Right ventricle myocardium superior (tissue), 1 donor: Measurements from ENCODE around the gene DGKD. TPM values are rescaled to one million over a fixed set of nuclear protein-coding genes. Genes with fewer than 3 reads are reported as not detected.

ENCODE experiments used
- ATAC-seq: fragments of 200-7000 bp; cut with Tn5 transposase; one replicate; pipeline ENCODE4 v1.9.1; 2020; ENCODE audit warnings: mild to moderate bottlenecking; ENCODE audit not compliant: poor library complexity
- DNase-seq: peaks from one replicate; pipeline ENCODE4 v3.0.0-alpha.2; 2020
- intact Hi-C: fragments of 100-400 bp; cut with DNase I; formaldehyde crosslinking; loops from one replicate; pipeline ENCODE4 v1.11.2; 2022
- total RNA-seq: library from RNA; stranded (reverse); fragmentation: NEBNext Ultra II Directional; extraction: Animal tissue kit (Norgen Biotek cat#: 25700); gene quantifications from one replicate; pipeline ENCODE4 v1.2.1, GENCODE V29; 2021
- donor health status: DM: no; HTN: yes; CAD: no; lungs with severe emphysema.

DGKD gene
- total RNA-seq, 1 donor from 2014 or later = 27.2 TPM

- DNase-seq = no peak
These were observed 121.7 kb downstream of the DGKD start for GRCh38 chr2:233476063-233476410.

GRCh38 chr2:233476651-233477547 lies 122.6 kb downstream of the DGKD start:
- intact Hi-C loops = no loop called here

More at GRCh38 chr2:233476063-233476410, 121.7 kb downstream of the DGKD start:
- intact Hi-C loops = no loop called here
- no peak for ATAC-seq

GRCh38 chr2:233477548-233478433 lies 123.5 kb downstream of the DGKD start:
- DNase-seq (peak; percentile 37), ATAC-seq (no peak)
- intact Hi-C loops = no loop called here

More at GRCh38 chr2:233476651-233477547, 122.6 kb downstream of the DGKD start:
- ATAC-seq (no peak), DNase-seq (peak; percentile 37)

- ATAC-seq (no peak), DNase-seq (peak; percentile 40)
- intact Hi-C loops = no loop called here
These were observed 125.6 kb downstream of the DGKD start for GRCh38 chr2:233479616-233480489.

- DNase-seq (peak; percentile 50), ATAC-seq (peak; percentile 24)
- intact Hi-C loops = no loop called here
These were observed 126.4 kb downstream of the DGKD start for GRCh38 chr2:233480490-233481202.

GRCh38 chr2:233481368-233482142 lies 127.3 kb downstream of the DGKD start:
- DNase-seq (no peak), ATAC-seq (no peak)
- intact Hi-C loops = no loop called here

- DNase-seq (no peak), ATAC-seq (no peak)
- intact Hi-C loops = no loop called here
These were observed 128.3 kb downstream of the DGKD start for GRCh38 chr2:233482616-233483015.

GRCh38 chr2:233485726-233486125 lies 131.4 kb downstream of the DGKD start:
- DNase-seq (no peak), ATAC-seq (no peak)
- intact Hi-C loops = no loop called here

- intact Hi-C loops = no loop called here
These were observed 132.1 kb downstream of the DGKD start for GRCh38 chr2:233486357-233486756.

GRCh38 chr2:233486778-233487552 lies 132.7 kb downstream of the DGKD start:
- intact Hi-C loops = no loop called here
- no peak for ATAC-seq

More at GRCh38 chr2:233486357-233486756, 132.1 kb downstream of the DGKD start:
- ATAC-seq (no peak), DNase-seq (no peak)

GRCh38 chr2:233487748-233488345 lies 133.6 kb downstream of the DGKD start:
- ATAC-seq = no peak
- DNase-seq = no peak
- intact Hi-C loops = no loop called here

More at GRCh38 chr2:233486778-233487552, 132.7 kb downstream of the DGKD start:
- no peak for DNase-seq

- DNase-seq (no peak), ATAC-seq (no peak)
- intact Hi-C loops = no loop called here
These were observed 134.8 kb downstream of the DGKD start for GRCh38 chr2:233489143-233489542.

- DNase-seq (no peak), ATAC-seq (no peak)
- intact Hi-C loops = no loop called here
These were observed 135.4 kb downstream of the DGKD start for GRCh38 chr2:233489666-233490065.

- DNase-seq = no peak
- no peak for ATAC-seq
- intact Hi-C loops = no loop called here
These were observed 136.5 kb downstream of the DGKD start for GRCh38 chr2:233490831-233491230.

GRCh38 chr2:233491326-233491725 lies 137.0 kb downstream of the DGKD start:
- DNase-seq = no peak
- no peak for ATAC-seq
- intact Hi-C loops = no loop called here

GRCh38 chr2:233492078-233492477 lies 137.8 kb downstream of the DGKD start:
- ATAC-seq (no peak), DNase-seq (no peak)
- intact Hi-C loops = no loop called here
